Measurements from ENCODE around the gene RPTOR. TPM values are rescaled to one million over a fixed set of nuclear protein-coding genes. Genes with fewer than 3 reads are reported as not detected.

RPTOR gene
- polyA plus RNA-seq, 1 of the 3 experiments (the other 2 are of a cell fraction) = 14.9 TPM

- POLR2A ChIA-PET = no interaction called here
- Histone ChIP-seq H3K9me3 (no peaks in the 10 kb centered on the region), H3F3A (replicated peaks; ENCODE audit: insufficient read depth) (no peaks in the 10 kb centered on the region), H3K4me3 (ENCODE audit: low read depth in 2 of 2, low read length in 1 of 2) (no peak overlapping the region), H4K20me1 (ENCODE audit: insufficient read depth) (peaks cover 5% of the 10 kb centered on the region), H3K79me2 (ENCODE audit: insufficient read depth) (peaks cover 17% of the 10 kb centered on the region; the same call in 1 of the 2 replicates), H3K4me2 (no peak overlapping the region), H3K4me1 (ENCODE audit: control insufficient read depth in 1 of 2, insufficient read depth in 2 of 2, low read depth in 1 of 2, low read length in 1 of 2) (no peaks in the 10 kb centered on the region; a peak in 1 of 4 replicates), H3K27ac (ENCODE audit: low read depth in 2 of 2, low read length in 1 of 2) (no peak overlapping the region), H3K36me3 (replicated peaks in 1 of 2; ENCODE audit: control insufficient read depth in 1 of 2, insufficient read depth in 2 of 2, low read length in 1 of 2) (peaks cover 2 to 6% of the 10 kb centered on the region in 2 experiments), H3K27me3 (ENCODE audit: insufficient read depth) (no peaks in the 10 kb centered on the region), H2AFZ (ENCODE audit: low read depth) (no peak overlapping the region), H3K9me2 (no peaks in the 10 kb centered on the region), H3K9ac (no peak overlapping the region)
- TF ChIP-seq MEF2A (IDR thresholded peaks at IDR 0.05; ENCODE audit: borderline replicate concordance, low read depth) (no peak), EP300 (IDR thresholded peaks at IDR 0.05; ENCODE audit: borderline replicate concordance in 1 of 2, low read depth in 1 of 2, low read length in 1 of 2) (no peak)
- DNase-seq = no peak
- CTCF ChIA-PET = no interaction called here
- 97% methylated on average over 13 of the region's 13 CpGs for WGBS (ENCODE audit: low lambda C conversion rate)
Observed at GRCh38 chr17:80629298-80630028, 84.8 kb downstream of the RPTOR start.

- H3K4me1 ChIP-seq (ENCODE audit: control insufficient read depth in 1 of 2, insufficient read depth in 2 of 2, low read depth in 1 of 2, low read length in 1 of 2) = no peaks in the 10 kb centered on the region
- peaks cover 11% of the 10 kb centered on the region for H4K20me1 ChIP-seq (ENCODE audit: insufficient read depth)
- no peak overlapping the region for H3K4me3 ChIP-seq (ENCODE audit: low read depth in 2 of 2, low read length in 1 of 2)
- no peak overlapping the region for H2AFZ ChIP-seq (ENCODE audit: low read depth)
- no peak for DNase-seq
- no peaks in the 10 kb centered on the region for H3K9me3 ChIP-seq
- H3K27ac ChIP-seq (ENCODE audit: low read depth in 2 of 2, low read length in 1 of 2) = no peak overlapping the region
- WGBS (ENCODE audit: low lambda C conversion rate) = 88% methylated on average over 9 of the region's 9 CpGs
- TF ChIP-seq SMC3 (IDR thresholded peaks at IDR 0.05; ENCODE audit: low read depth, low read length) (no peak), TAF1 (IDR thresholded peaks at IDR 0.05; ENCODE audit: borderline replicate concordance, low read depth, low read length) (no peak), PBX3 (IDR thresholded peaks at IDR 0.05) (no peak), REST (IDR thresholded peaks at IDR 0.05; ENCODE audit: low read depth, low read length) (no peak), EP300 (IDR thresholded peaks at IDR 0.05; ENCODE audit: borderline replicate concordance in 1 of 2, low read depth in 1 of 2, low read length in 1 of 2) (no peak), USF1 (IDR thresholded peaks at IDR 0.05; ENCODE audit: borderline replicate concordance, low read depth) (no peak), IRF3 (IDR thresholded peaks at IDR 0.05; ENCODE audit: low read depth, low read length) (no peak), RFX5 (IDR thresholded peaks at IDR 0.05; ENCODE audit: low read length) (no peak), TCF12 (IDR thresholded peaks at IDR 0.05) (no peak), JUND (IDR thresholded peaks at IDR 0.05) (no peak), GATA2 (CRISPR knock-in tag; IDR thresholded peaks at IDR 0.05) (no peak), NFIC (IDR thresholded peaks at IDR 0.05; ENCODE audit: borderline replicate concordance) (no peak), MEF2A (IDR thresholded peaks at IDR 0.05; ENCODE audit: borderline replicate concordance, low read depth) (no peak), CTCF (IDR thresholded peaks at IDR 0.05) (no peak)
- ChIA-PET POLR2A (no interaction called here), CTCF (interaction anchor here (0.6 to 1.4 kb wide), 2 partner anchors 12 to 17 kb away, joined by 3 read pairs; no protein-coding TSS in a partner anchor)
- no peaks in the 10 kb centered on the region for H3F3A ChIP-seq (replicated peaks; ENCODE audit: insufficient read depth)
- no peak overlapping the region for H3K9ac ChIP-seq
- peaks cover 14% of the 10 kb centered on the region; the same call in 1 of the 2 replicates for H3K79me2 ChIP-seq (ENCODE audit: insufficient read depth)
- H3K27me3 ChIP-seq (ENCODE audit: insufficient read depth) = no peaks in the 10 kb centered on the region
- peaks cover 1 to 6% of the 10 kb centered on the region in 2 experiments for H3K36me3 ChIP-seq (replicated peaks in 1 of 2; ENCODE audit: control insufficient read depth in 1 of 2, insufficient read depth in 2 of 2, low read length in 1 of 2)
- H3K4me2 ChIP-seq = no peak overlapping the region
- no peaks in the 10 kb centered on the region for H3K9me2 ChIP-seq
Observed at GRCh38 chr17:80630560-80631120, 86.0 kb downstream of the RPTOR start.
